ENCODE results near the gene PITPNM3. TPM values are rescaled to one million over a fixed set of nuclear protein-coding genes. Genes with fewer than 3 reads are reported as not detected.

Gene PITPNM3
- total and polyA plus RNA-seq, 2 of the 8 experiments (the other 6 are each of a cell fraction or from before 2014, with no cell fraction given) = 1.7 to 3.1 TPM

DNA sequence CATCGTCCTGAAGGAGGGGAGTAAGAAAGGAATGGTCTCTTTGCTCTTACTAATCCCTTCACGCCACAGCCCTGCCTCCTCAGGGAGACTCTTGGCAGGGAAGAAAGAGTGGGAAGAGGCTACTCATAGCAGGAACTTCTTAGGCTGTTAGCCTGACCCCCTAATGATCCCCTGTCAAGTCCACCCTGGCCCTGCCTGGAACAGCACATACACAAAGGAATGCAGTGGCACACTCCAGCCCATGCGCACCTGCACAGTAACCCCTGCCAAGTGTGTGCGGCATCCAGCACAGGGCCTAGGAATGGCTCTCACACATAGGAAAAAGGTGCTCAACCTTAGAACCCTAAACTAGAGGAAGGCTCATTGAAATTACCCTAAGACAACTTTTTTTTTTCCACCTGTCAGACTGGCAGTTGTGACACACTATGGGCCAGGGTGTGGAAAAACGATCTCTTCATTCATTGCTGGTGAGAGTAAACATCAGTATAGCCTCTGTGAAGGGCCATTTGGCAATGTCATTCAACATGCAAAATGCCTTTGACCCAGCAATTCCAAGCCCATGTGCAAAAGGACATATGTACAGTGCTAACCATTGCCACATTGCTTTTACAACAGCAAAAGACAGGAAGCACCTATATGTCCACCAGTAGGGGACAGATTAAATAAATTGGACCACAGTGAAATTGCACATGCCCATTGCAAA lies 62.0 kb downstream of the PITPNM3 start:
- Histone ChIP-seq H3K18ac (ENCODE audit: extremely low read depth, low read length) (no peak overlapping the region), H3K79me1 (ENCODE audit: low read depth, low read length) (no peaks in the 10 kb centered on the region), H4K8ac (ENCODE audit: extremely low read depth, insufficient read depth, low read length) (peak overlapping the region; percentile 53), H2BK120ac (replicated peaks; ENCODE audit: low read depth, low read length) (no peak overlapping the region), H2BK20ac (ENCODE audit: low read length) (peak overlapping the region; percentile 87), H3K14ac (ENCODE audit: insufficient read length) (no peak overlapping the region), H3K4ac (replicated peaks; ENCODE audit: insufficient read length, low read depth, low read length) (peak overlapping the region; percentile 65), H2BK5ac (ENCODE audit: low read depth, low read length) (no peak overlapping the region), H3K56ac (replicated peaks; ENCODE audit: insufficient read length, low read depth, low read length) (no peak overlapping the region), H3K4me3 (ENCODE audit: extremely low read depth in 1 of 4, insufficient read depth in 2 of 4, low read depth in 3 of 4, low read length in 4 of 4) (no peak overlapping the region), H2BK15ac (ENCODE audit: low read length) (peak overlapping the region; percentile 90; the same call in 1 of the 2 replicates), H3K27me3 (replicated peaks in 1 of 4; ENCODE audit: control insufficient read depth in 3 of 4, extremely low read depth in 1 of 4, insufficient read depth in 3 of 4, low read length in 3 of 4) (no peaks in the 10 kb centered on the region), H3K79me2 (ENCODE audit: control insufficient read depth in 1 of 2, insufficient read depth in 2 of 2, low read length in 2 of 2) (no peaks in the 10 kb centered on the region), H3K4me2 (ENCODE audit: insufficient read depth in 1 of 2, low read depth in 2 of 2, low read length in 2 of 2) (no peak overlapping the region), H3K4me1 (replicated peaks in 1 of 4; ENCODE audit: control insufficient read depth in 3 of 4, insufficient read depth in 4 of 4, low read length in 3 of 4) (peaks cover 12 to 30% (median 16%) of the 10 kb centered on the region in 4 experiments), H2BK12ac (ENCODE audit: low read depth, low read length) (peak overlapping the region; percentile 85; the same call in 1 of the 2 replicates), H4K91ac (replicated peaks; ENCODE audit: insufficient read length, low read length) (peak overlapping the region; percentile 67), H2AK5ac (ENCODE audit: low read depth, low read length) (0 out of 2 replicates have a peak overlapping the region, but pooled peaks have one; percentile 25), H3K27ac (ENCODE audit: low read depth, low read length) (no peak overlapping the region), H3K23me2 (ENCODE audit: low read depth, low read length) (peaks cover 4% of the 10 kb centered on the region; the same call in 1 of the 2 replicates), H2AFZ (ENCODE audit: low read length) (no peak overlapping the region), H3K23ac (ENCODE audit: insufficient read length) (no peak overlapping the region), H3K9me3 (ENCODE audit: insufficient read depth in 2 of 2, low read depth in 1 of 2, low read length in 1 of 2) (no peaks in the 10 kb centered on the region), H3K9ac (replicated peaks in 1 of 4; ENCODE audit: extremely low read depth in 1 of 4, low read depth in 3 of 4, low read length in 3 of 4) (no peak overlapping the region), H3K36me3 (ENCODE audit: control insufficient read depth in 2 of 4, insufficient read depth in 4 of 4, low read length in 3 of 4) (no peaks in the 10 kb centered on the region), H4K20me1 (replicated peaks in 1 of 2; ENCODE audit: control insufficient read depth in 1 of 2, insufficient read depth in 2 of 2, low read length in 2 of 2) (no peaks in the 10 kb centered on the region), H4K5ac (ENCODE audit: insufficient read length, low read depth, low read length) (no peak overlapping the region)
- FAIRE-seq = no peak
- CTCF ChIA-PET (ENCODE audit: partially characterized antibody) = interaction anchor here (0.6 to 1.9 kb wide), 9 partner anchors 9 to 679 kb away, joined by 3 to 12 read pairs (median 5); no protein-coding TSS in a partner anchor
- POLR2A ChIA-PET (ENCODE audit: partially characterized antibody) = interaction anchor here (1.4 to 1.6 kb wide), 2 partner anchors 21 to 24 kb away, joined by 3 read pairs; no protein-coding TSS in a partner anchor
- TF ChIP-seq TAF7 (optimal IDR thresholded peaks at IDR 0.05; ENCODE audit: borderline replicate concordance, low read depth, low read length) (no peak), SIRT6 (IDR thresholded peaks at IDR 0.05; ENCODE audit: low read length) (no peak)
- WGBS, 2 experiments (ENCODE audit: extremely low coverage in 1 of 2, insufficient coverage in 1 of 2, insufficient read length in 1 of 2, insufficient replicate concordance in 2 of 2, low coverage in 1 of 2, low lambda C conversion rate in 2 of 2, missing lambda C conversion rate in 1 of 2) = 92% methylated on average over 5 of the region's 5 CpGs; no CpG with 5 or more reads in 1 of the 2 experiments
- DNase-seq (ENCODE audit: low read depth in 1 of 2, low spot score in 2 of 2) = no peak
